Occipital lobe (tissue), 2 donors: ENCODE measurements around the gene ANO6. TPM values are rescaled to one million over a fixed set of nuclear protein-coding genes. Genes with fewer than 3 reads are reported as not detected.
A peak's percentile ranks its signal among the peaks of the same experiment; 100 is the strongest.

Experiments
- DNase-seq: peaks from one replicate; lab custom pipeline; 2025; lab: John Stamatoyannopoulos, UW
- total RNA-seq: library from RNA; depleted of rRNA; stranded (reverse); fragments of >200 nt; gene quantifications from one replicate; pipeline ENCODE4 v1.2.3, GENCODE V29; 2014

ANO6 gene
- total RNA-seq, 1 donor from 2014 or later: 15.3 TPM

- DNase-seq: no peak
These were observed 185.1 kb downstream of the ANO6 start for GRCh38 chr12:45400991-45401390.

GRCh38 chr12:45402288-45402687 is 186.4 kb downstream of the ANO6 start:
- DNase-seq: no peak

GRCh38 chr12:45406988-45407850 is 191.3 kb downstream of the ANO6 start:
- no peak for DNase-seq

- DNase-seq: no peak
These were observed 192.3 kb downstream of the ANO6 start for GRCh38 chr12:45407981-45408728.

GRCh38 chr12:45408729-45409114 is 192.8 kb downstream of the ANO6 start:
- DNase-seq: no peak

- peak; percentile 4 for DNase-seq
These were observed 194.1 kb downstream of the ANO6 start for GRCh38 chr12:45409966-45410365.

- no peak for DNase-seq
These were observed 195.7 kb downstream of the ANO6 start for GRCh38 chr12:45411626-45412025.

GRCh38 chr12:45415393-45415817 is 199.5 kb downstream of the ANO6 start:
- DNase-seq: no peak

GRCh38 chr12:45416126-45416525 is 200.2 kb downstream of the ANO6 start:
- no peak for DNase-seq

GRCh38 chr12:45418520-45418919 is 202.6 kb downstream of the ANO6 start:
- no peak for DNase-seq

- no peak for DNase-seq
These were observed 203.5 kb downstream of the ANO6 start for GRCh38 chr12:45419317-45419814.

GRCh38 chr12:45421736-45422135 is 205.8 kb downstream of the ANO6 start:
- DNase-seq: no peak

- no peak for DNase-seq
These were observed 208.0 kb downstream of the ANO6 start for GRCh38 chr12:45423931-45424330.

- no peak for DNase-seq
These were observed 209.5 kb downstream of the ANO6 start for GRCh38 chr12:45425426-45425825.

GRCh38 chr12:45426294-45426693 is 210.4 kb downstream of the ANO6 start:
- DNase-seq: no peak

GRCh38 chr12:45427042-45427441 is 211.1 kb downstream of the ANO6 start:
- no peak for DNase-seq

- no peak for DNase-seq
These were observed 213.9 kb downstream of the ANO6 start for GRCh38 chr12:45429831-45430230.

GRCh38 chr12:45431126-45431525 is 215.2 kb downstream of the ANO6 start:
- no peak for DNase-seq

- no peak for DNase-seq
These were observed 216.8 kb downstream of the ANO6 start for GRCh38 chr12:45432710-45433109.

- DNase-seq: no peak
These were observed 217.6 kb downstream of the ANO6 start for GRCh38 chr12:45433441-45433868.

- no peak for DNase-seq
These were observed 218.2 kb downstream of the ANO6 start for GRCh38 chr12:45434094-45434493.

- no peak for DNase-seq
These were observed 220.2 kb downstream of the ANO6 start for GRCh38 chr12:45435945-45436710.
